Thoracic aorta (tissue), 2 donors: ENCODE measurements around the gene TEKT4. TPM values are rescaled to one million over a fixed set of nuclear protein-coding genes. Genes with fewer than 3 reads are reported as not detected.

Experiments used
- ATAC-seq: fragments of 150-250 bp; one replicate; pipeline ENCODE4 v1.8.0; 2017; ENCODE audit warnings: low read depth; ENCODE audit not compliant: insufficient number of reproducible peaks, low FRiP score
- DNase-seq: peaks from one replicate; pipeline ENCODE4 v3.0.0-alpha.2; 2020; ENCODE audit warnings: low spot score
- H3K27ac ChIP-seq, 2 donors: fragments of 200-600 bp; sonication (generic); 1 replicate in 1 of 2; 2 replicates in 1 of 2; pipeline ENCODE4 v1.5.1; 2016; ENCODE audit warnings: mild to moderate bottlenecking in 2 of 2, moderate library complexity in 2 of 2
- H3K27me3 ChIP-seq: fragments of 200-600 bp; sonication (generic); replicated peaks from 2 replicates; pipeline ENCODE4 v1.6.0; 2016; ENCODE audit warnings: mild to moderate bottlenecking; ENCODE audit not compliant: insufficient read depth
- H3K36me3 ChIP-seq: fragments of 200-600 bp; sonication (generic); one replicate; pipeline ENCODE4 v1.5.1; 2016
- H3K4me1 ChIP-seq, 2 donors: fragments of 200-600 bp; sonication (generic); 1 replicate in 1 of 2; 2 replicates in 1 of 2; pipeline versions ENCODE4 v1.5.1 to v1.6.0; 2016; ENCODE audit warnings: low read depth in 2 of 2, mild to moderate bottlenecking in 1 of 2; ENCODE audit not compliant: control insufficient read depth in 1 of 2
- H3K4me3 ChIP-seq: fragments of 200-600 bp; sonication (generic); 2 replicates; pipeline ENCODE4 v1.5.1; 2016; ENCODE audit warnings: mild to moderate bottlenecking
- H3K9me3 ChIP-seq: fragments of 200-600 bp; sonication (generic); 2 replicates; pipeline ENCODE4 v1.5.1; 2016
- total RNA-seq, 2 donors: library from RNA; depleted of rRNA; stranded (reverse); fragments of >200 nt; gene quantifications; one replicate each; pipeline versions ENCODE4 v1.1.0 to v1.2.3, GENCODE V29; 2016
- TF ChIP-seq, protein P1 (sequence below): fragments of 200-600 bp; sonication (generic); IDR thresholded peaks from one replicate; pipeline ENCODE4 v1.5.1; 2019; ENCODE audit warnings: antibody characterized with exemption

Gene TEKT4
- total RNA-seq, 2 donors from 2014 or later = not detected

DNA sequence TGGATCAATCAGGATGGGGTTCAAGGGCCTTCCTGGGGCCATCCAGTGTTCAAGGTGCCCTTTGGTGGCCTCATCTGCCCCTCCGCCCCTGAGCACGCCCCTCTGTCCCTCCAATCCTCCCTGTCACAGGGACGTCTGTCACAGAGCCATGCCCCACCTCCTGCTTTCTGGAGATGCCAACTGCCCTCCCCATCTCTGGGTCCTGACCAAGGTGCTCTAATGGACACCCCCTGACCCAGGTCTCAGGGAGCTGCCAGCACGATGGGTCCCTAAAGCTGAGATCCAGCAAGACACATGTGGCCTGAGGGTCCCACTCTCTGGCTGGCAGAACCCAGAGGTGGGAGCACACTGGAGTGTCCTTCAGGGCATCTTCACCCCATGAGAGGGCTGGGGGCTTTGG is 2.1 kb upstream of the TEKT4 start:
- no peak for ATAC-seq
- TF ChIP-seq, protein P1, sequence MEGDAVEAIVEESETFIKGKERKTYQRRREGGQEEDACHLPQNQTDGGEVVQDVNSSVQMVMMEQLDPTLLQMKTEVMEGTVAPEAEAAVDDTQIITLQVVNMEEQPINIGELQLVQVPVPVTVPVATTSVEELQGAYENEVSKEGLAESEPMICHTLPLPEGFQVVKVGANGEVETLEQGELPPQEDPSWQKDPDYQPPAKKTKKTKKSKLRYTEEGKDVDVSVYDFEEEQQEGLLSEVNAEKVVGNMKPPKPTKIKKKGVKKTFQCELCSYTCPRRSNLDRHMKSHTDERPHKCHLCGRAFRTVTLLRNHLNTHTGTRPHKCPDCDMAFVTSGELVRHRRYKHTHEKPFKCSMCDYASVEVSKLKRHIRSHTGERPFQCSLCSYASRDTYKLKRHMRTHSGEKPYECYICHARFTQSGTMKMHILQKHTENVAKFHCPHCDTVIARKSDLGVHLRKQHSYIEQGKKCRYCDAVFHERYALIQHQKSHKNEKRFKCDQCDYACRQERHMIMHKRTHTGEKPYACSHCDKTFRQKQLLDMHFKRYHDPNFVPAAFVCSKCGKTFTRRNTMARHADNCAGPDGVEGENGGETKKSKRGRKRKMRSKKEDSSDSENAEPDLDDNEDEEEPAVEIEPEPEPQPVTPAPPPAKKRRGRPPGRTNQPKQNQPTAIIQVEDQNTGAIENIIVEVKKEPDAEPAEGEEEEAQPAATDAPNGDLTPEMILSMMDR = no peak
- no peak overlapping the region for H3K4me3 ChIP-seq
- H3K36me3 ChIP-seq = no peaks in the 10 kb centered on the region
- no peaks in the 10 kb centered on the region for H3K27me3 ChIP-seq
- DNase-seq = no peak
- no peaks in the 10 kb centered on the region for H3K9me3 ChIP-seq
- H3K4me1 ChIP-seq = no peaks in the 10 kb centered on the region
- H3K27ac ChIP-seq = no peak overlapping the region

- DNase-seq = no peak
- no peak for ATAC-seq
- no peaks in the 10 kb centered on the region for H3K9me3 ChIP-seq
- H3K27ac ChIP-seq = no peak overlapping the region
- TF ChIP-seq, protein P1 = no peak
- no peaks in the 10 kb centered on the region for H3K36me3 ChIP-seq
- no peaks in the 10 kb centered on the region for H3K4me1 ChIP-seq
- no peaks in the 10 kb centered on the region for H3K27me3 ChIP-seq
- H3K4me3 ChIP-seq = no peak overlapping the region
These were observed 1.4 kb upstream of the TEKT4 start for GRCh38 chr2:94869552-94870439.

DNA sequence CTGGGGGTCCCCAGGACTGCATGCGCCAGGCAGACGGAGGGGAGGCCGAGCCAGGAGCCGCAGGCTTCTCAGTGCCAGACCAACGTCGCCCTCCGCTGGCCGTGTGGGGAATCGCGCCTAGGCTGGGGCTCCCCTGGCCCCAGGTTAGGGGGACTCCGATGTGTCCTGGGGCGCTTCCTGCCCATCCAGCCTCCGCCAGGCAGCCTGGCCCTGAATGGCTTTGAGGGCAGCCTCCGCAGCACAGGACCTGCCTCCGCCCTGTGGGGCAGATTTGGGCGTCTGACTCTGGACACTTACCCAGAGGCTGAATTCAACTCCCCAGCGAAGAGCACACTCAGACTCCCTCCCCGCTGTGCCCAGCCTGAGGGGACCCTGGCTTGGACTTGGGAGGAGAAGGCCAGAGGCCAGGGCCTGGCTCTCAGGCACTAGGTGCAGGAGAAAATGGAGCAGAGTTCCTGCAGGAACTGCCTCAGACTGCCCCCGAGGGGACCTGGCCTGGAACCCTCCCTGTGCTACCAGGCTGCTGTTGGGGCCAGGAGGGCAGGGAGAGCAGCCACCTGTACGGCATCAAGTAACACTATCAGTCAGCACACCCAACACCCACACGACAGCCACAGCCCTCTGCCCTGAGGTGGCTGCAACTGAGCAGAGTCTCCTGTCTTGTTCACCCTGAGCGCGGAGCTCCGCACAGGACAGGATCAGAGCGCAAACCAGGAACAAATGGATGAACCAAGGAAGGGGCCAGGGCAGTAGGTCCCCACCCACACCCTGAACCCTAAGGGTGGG is 597 bp upstream of the TEKT4 start:
- Histone ChIP-seq H3K9me3 (no peaks in the 10 kb centered on the region), H3K36me3 (no peaks in the 10 kb centered on the region), H3K27ac (no peak overlapping the region), H3K27me3 (no peaks in the 10 kb centered on the region), H3K4me1 (no peaks in the 10 kb centered on the region), H3K4me3 (no peak overlapping the region)
- ATAC-seq = no peak
- DNase-seq = no peak
- TF ChIP-seq, protein P1 = no peak

- no peak for ATAC-seq
- DNase-seq = no peak
- no peaks in the 10 kb centered on the region for H3K27me3 ChIP-seq
- TF ChIP-seq, protein P1 = no peak
- H3K9me3 ChIP-seq = no peaks in the 10 kb centered on the region
- no peaks in the 10 kb centered on the region for H3K36me3 ChIP-seq
- H3K4me3 ChIP-seq = no peak overlapping the region
- H3K4me1 ChIP-seq = no peaks in the 10 kb centered on the region
- no peak overlapping the region for H3K27ac ChIP-seq
These were observed 923 bp downstream of the TEKT4 start for GRCh38 chr2:94872088-94872618.
